Calu3 (cell line): Measurements from ENCODE around the gene CGA. TPM values are rescaled to one million over a fixed set of nuclear protein-coding genes. Genes with fewer than 3 reads are reported as not detected.

Experiments used
- BruUV-seq: library from RNA; stranded (reverse); fragments of 400-500 nt; replicated peaks from 2 replicates; lab custom pipeline; 2021; lab: Mats Ljungman, UMichigan
- CTCF ChIA-PET: fragments of 300-600 bp; sonication (Branson Sonifier 250); formaldehyde crosslinking; loops from one replicate; lab custom pipeline; 2022; ENCODE audit warnings: antibody characterized with exemption; lab: Charles Lee
- DNase-seq: peaks from one replicate; pipeline ENCODE4 v3.0.0; 2022
- H3K27ac Mint-ChIP-seq: one replicate; pipeline ENCODE4 v1.8.0; 2022; ENCODE audit warnings: mixed read lengths; ENCODE audit not compliant: unreplicated experiment
- H3K27me3 Mint-ChIP-seq: one replicate; pipeline ENCODE4 v1.8.0; 2022; ENCODE audit warnings: mixed read lengths; ENCODE audit not compliant: unreplicated experiment
- H3K36me3 Mint-ChIP-seq: one replicate; pipeline ENCODE4 v1.8.0; 2022; ENCODE audit warnings: mild to moderate bottlenecking, moderate library complexity, mixed read lengths; ENCODE audit not compliant: insufficient read depth, unreplicated experiment
- H3K4me1 Mint-ChIP-seq: one replicate; pipeline ENCODE4 v1.8.0; 2022; ENCODE audit warnings: mild to moderate bottlenecking, low read depth, mixed read lengths; ENCODE audit not compliant: unreplicated experiment
- H3K4me3 Mint-ChIP-seq: one replicate; pipeline ENCODE4 v1.8.0; 2022; ENCODE audit warnings: mild to moderate bottlenecking, low read depth, moderate library complexity, mixed read lengths; ENCODE audit not compliant: unreplicated experiment
- H3K9me3 Mint-ChIP-seq: one replicate; pipeline ENCODE4 v1.8.0; 2022; ENCODE audit warnings: low read depth, mixed read lengths; ENCODE audit not compliant: unreplicated experiment
- CTCF ChIP-seq: fragments of 200-600 bp; IDR thresholded peaks from one replicate; pipeline ENCODE4 v1.8.0; 2022; ENCODE audit warnings: antibody characterized with exemption; ENCODE audit not compliant: unreplicated experiment
- intact Hi-C: fragments of 100-400 bp; cut with micrococcal nuclease; formaldehyde crosslinking; loops from one replicate; pipeline ENCODE4 v1.10.0; 2022; ENCODE audit not compliant: unreplicated experiment
- total RNA-seq: library from RNA; stranded (reverse); gene quantifications from 2 replicates; pipeline ENCODE4 v1.2.3, GENCODE V29; 2022

The CGA gene
- total RNA-seq, 1 experiment from 2014 or later: not detected

GRCh38 chr6:87100216-87100615, 5.3 kb upstream of the CGA start:
- no TSS peak for BruUV-seq
- H3K36me3 Mint-ChIP-seq: no peaks in the 10 kb centered on the region
- intact Hi-C loops: no loop called here
- no peak for DNase-seq
- no peak overlapping the region for H3K27ac Mint-ChIP-seq
- TF ChIP-seq CTCF: no peak
- no peaks in the 10 kb centered on the region for H3K27me3 Mint-ChIP-seq
- peaks cover 17% of the 10 kb centered on the region for H3K4me1 Mint-ChIP-seq
- H3K9me3 Mint-ChIP-seq: no peaks in the 10 kb centered on the region
- no peak overlapping the region for H3K4me3 Mint-ChIP-seq
- CTCF ChIA-PET: interaction anchor here (1.6 to 1.9 kb wide), 2 partner anchors 10 to 21 kb away, joined by 3 to 7 read pairs; no protein-coding TSS in a partner anchor

- H3K4me1 Mint-ChIP-seq: peaks cover 17% of the 10 kb centered on the region
- BruUV-seq: no TSS peak
- DNase-seq: no peak
- no peak overlapping the region for H3K27ac Mint-ChIP-seq
- H3K9me3 Mint-ChIP-seq: no peaks in the 10 kb centered on the region
- CTCF ChIA-PET: interaction anchor here (1.6 to 1.9 kb wide), 2 partner anchors 9 to 21 kb away, joined by 3 to 7 read pairs; no protein-coding TSS in a partner anchor
- intact Hi-C loops: no loop called here
- no peaks in the 10 kb centered on the region for H3K36me3 Mint-ChIP-seq
- no peak overlapping the region for H3K4me3 Mint-ChIP-seq
- no peak for TF ChIP-seq CTCF
- no peaks in the 10 kb centered on the region for H3K27me3 Mint-ChIP-seq
These were observed 4.6 kb upstream of the CGA start for GRCh38 chr6:87099472-87099871.

GRCh38 chr6:87094576-87094975, 330 bp downstream of the CGA start:
- BruUV-seq: no TSS peak
- DNase-seq: no peak
- no peaks in the 10 kb centered on the region for H3K9me3 Mint-ChIP-seq
- TF ChIP-seq CTCF: no peak
- no peak overlapping the region for H3K27ac Mint-ChIP-seq
- H3K36me3 Mint-ChIP-seq: no peaks in the 10 kb centered on the region
- peaks cover 8% of the 10 kb centered on the region for H3K4me1 Mint-ChIP-seq
- no peak overlapping the region for H3K4me3 Mint-ChIP-seq
- intact Hi-C loops: no loop called here
- CTCF ChIA-PET: no interaction called here
- no peaks in the 10 kb centered on the region for H3K27me3 Mint-ChIP-seq

- Mint-ChIP-seq H3K4me3 (no peak overlapping the region), H3K27me3 (no peaks in the 10 kb centered on the region), H3K4me1 (no peaks in the 10 kb centered on the region), H3K36me3 (no peaks in the 10 kb centered on the region), H3K27ac (no peak overlapping the region), H3K9me3 (no peaks in the 10 kb centered on the region)
- CTCF ChIA-PET: no interaction called here
- no TSS peak for BruUV-seq
- no peak for TF ChIP-seq CTCF
- intact Hi-C loops: no loop called here
- DNase-seq: no peak
These were observed 1.3 kb downstream of the CGA start for GRCh38 chr6:87093651-87094050.
